ACC112 (cell line): ENCODE results near the gene CXCL6.

Source experiments
- H2AFZ ChIP-seq: fragments of 200-600 bp; sonication (generic); one replicate; pipeline ENCODE4 v1.6.0; 2017; ENCODE audit warnings: antibody characterized with exemption, low read length; ENCODE audit not compliant: unreplicated experiment
- H3K27ac ChIP-seq: fragments of 200-600 bp; sonication (generic); 2 replicates; pipeline ENCODE4 v1.5.1; 2014; ENCODE audit warnings: low read depth, mild to moderate bottlenecking, antibody characterized with exemption, low read length, moderate library complexity
- H3K27me3 ChIP-seq: fragments of 200-600 bp; sonication (generic); 2 replicates; pipeline ENCODE4 v1.6.1; 2014; ENCODE audit warnings: mild to moderate bottlenecking, antibody characterized with exemption, low read length, moderate library complexity, mixed read lengths; ENCODE audit not compliant: insufficient read depth
- H3K36me3 ChIP-seq: fragments of 200-600 bp; sonication (generic); 2 replicates; pipeline ENCODE4 v1.6.1; 2016; ENCODE audit warnings: mild to moderate bottlenecking, antibody characterized with exemption, low read length, moderate library complexity, mixed read lengths; ENCODE audit not compliant: insufficient read depth
- H3K4me1 ChIP-seq: fragments of 200-600 bp; sonication (generic); one replicate; pipeline ENCODE4 v1.6.1; 2016; ENCODE audit warnings: low read length, mixed read lengths; ENCODE audit not compliant: insufficient read depth, unreplicated experiment, control insufficient read depth
- H3K4me3 ChIP-seq: fragments of 200-600 bp; sonication (generic); 2 replicates; pipeline ENCODE4 v1.5.1; 2014; ENCODE audit warnings: mild to moderate bottlenecking, low read depth, low read length
- H3K79me2 ChIP-seq: fragments of 200-600 bp; sonication (generic); one replicate; pipeline ENCODE4 v1.6.0; 2016; ENCODE audit warnings: low read length; ENCODE audit not compliant: control insufficient read depth, unreplicated experiment, insufficient read depth

The CXCL6 gene

DNA sequence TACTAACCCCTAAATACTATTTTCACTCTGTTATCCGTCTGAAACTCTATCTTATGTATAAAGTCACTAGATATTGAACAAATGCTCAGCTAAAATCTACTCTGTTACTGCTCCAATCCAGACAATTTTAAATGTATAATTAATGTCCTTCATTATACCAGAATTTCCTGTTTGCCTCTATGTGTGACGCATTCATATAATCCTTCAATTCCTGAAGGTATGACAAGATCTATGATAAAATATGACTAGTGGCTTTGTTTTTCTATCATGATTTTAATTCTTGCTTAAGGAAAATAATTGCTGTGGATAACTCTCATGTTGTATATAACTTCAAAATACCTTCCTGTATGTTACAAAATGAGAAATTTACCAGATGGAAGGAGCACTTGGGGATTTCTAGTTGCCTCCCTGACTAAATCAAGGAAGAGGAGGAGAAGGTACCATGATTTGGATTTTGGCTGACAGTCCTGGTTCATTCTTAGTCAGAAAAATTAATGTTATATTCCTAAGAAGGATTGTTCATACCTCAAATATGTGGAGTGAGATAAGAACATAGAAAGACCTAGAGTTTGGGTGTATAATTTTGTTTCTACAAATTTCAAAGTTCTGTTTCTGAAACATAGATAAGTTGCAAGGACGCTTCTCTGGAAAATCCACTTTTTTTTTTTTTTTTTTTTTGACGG is 4.9 kb downstream of the CXCL6 start:
- H2AFZ ChIP-seq, result no peak overlapping the region
- no peaks in the 10 kb centered on the region for H3K27me3 ChIP-seq
- H3K36me3 ChIP-seq, result no peaks in the 10 kb centered on the region
- H3K4me3 ChIP-seq, result no peak overlapping the region
- H3K27ac ChIP-seq, result peak overlapping the region; percentile 58
- peaks cover 3% of the 10 kb centered on the region for H3K79me2 ChIP-seq
- H3K4me1 ChIP-seq, result peaks cover 43% of the 10 kb centered on the region

DNA sequence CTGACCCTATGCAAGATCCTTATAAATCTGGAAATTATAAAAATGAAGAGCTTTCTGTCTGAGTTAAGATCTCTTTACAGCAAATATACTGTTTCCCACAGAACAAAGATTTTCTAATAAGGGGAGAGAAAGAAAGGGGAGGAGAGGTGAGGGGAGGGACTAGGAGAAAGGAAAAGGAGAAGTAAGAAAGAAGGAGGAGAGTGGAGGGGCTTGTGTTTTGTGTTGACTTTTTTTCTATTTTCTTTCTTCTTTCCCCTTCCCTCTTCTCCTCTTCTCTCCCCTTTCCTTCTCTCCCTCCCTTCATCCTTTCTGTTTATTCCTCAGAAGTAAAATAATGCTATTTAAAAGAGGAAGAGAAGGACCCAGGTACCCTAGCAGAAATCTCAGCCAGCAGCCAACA is 6.2 kb downstream of the CXCL6 start:
- H3K79me2 ChIP-seq, result peaks cover 3% of the 10 kb centered on the region

DNA sequence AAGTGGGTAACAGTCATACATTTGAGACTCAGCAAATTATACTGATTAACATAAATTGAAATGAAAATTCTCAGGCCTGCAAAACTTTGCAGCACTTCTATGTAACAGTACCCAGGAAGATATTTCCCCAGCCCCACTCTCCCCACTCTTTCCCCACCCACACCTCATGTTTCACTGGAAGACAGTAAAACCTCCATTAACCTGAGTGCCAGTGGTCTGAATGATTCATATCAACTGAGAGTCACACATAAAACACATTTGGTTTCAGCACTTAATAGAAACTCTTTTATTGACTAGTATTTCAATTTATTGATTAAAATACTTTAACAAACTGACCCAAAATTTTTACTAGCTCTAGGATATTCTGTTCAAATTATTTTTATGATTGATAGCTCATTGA is 6.9 kb downstream of the CXCL6 start:
- H3K79me2 ChIP-seq, result peaks cover 3% of the 10 kb centered on the region
- no peaks in the 10 kb centered on the region for H3K36me3 ChIP-seq
- no peaks in the 10 kb centered on the region for H3K27me3 ChIP-seq
- peaks cover 35% of the 10 kb centered on the region for H3K4me1 ChIP-seq
- H3K4me3 ChIP-seq, result no peak overlapping the region
- no peak overlapping the region for H2AFZ ChIP-seq
- peak overlapping the region; percentile 77 for H3K27ac ChIP-seq

More for the DNA sequence above, 6.2 kb downstream of the CXCL6 start:
- H2AFZ ChIP-seq, result no peak overlapping the region
- H3K27me3 ChIP-seq, result no peaks in the 10 kb centered on the region
- H3K4me1 ChIP-seq, result peaks cover 38% of the 10 kb centered on the region
- H3K36me3 ChIP-seq, result no peaks in the 10 kb centered on the region
- peak overlapping the region; percentile 77; the same call in 1 of the 2 replicates for H3K27ac ChIP-seq
- H3K4me3 ChIP-seq, result no peak overlapping the region

DNA sequence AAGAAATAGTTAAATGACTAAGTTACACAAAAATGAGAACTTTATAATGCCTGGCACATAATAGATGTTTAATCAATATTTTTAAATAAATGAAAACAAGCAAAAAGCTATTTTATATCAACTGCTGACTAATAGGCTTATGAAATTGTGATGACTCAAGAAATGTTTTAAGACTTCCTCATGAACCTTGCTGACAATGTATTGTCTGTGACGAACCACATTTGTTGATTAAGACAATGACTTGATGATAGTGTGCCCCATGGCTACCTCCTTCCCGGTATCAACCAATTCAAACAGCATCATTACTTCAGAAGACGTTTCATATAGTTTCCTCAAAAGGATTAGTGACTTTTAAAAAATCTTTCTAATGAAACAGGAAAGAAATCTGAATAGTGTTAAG is 7.9 kb downstream of the CXCL6 start:
- Histone ChIP-seq H3K79me2 (no peaks in the 10 kb centered on the region), H3K4me1 (peaks cover 35% of the 10 kb centered on the region), H2AFZ (no peak overlapping the region), H3K36me3 (no peaks in the 10 kb centered on the region), H3K4me3 (no peak overlapping the region), H3K27me3 (no peaks in the 10 kb centered on the region), H3K27ac (peak overlapping the region; percentile 77)

DNA sequence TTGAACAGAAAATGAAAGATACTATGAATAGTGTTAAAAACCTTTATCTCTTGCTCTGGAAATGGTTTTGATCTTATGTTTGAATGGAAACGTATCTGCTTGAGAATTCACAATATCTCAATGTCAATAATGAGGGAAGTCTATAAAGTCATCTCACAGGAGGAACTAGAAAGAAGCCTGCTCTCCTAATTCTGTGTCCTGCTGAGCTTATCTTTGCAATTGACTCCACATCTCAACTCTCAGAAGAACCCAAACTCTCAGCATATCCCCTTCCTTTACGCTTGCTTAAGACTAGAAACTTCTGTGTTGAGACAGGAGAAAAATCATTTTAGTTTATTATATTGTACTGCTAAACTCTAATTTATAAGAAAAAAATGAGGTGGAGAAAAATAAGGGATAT is 8.3 kb downstream of the CXCL6 start:
- H2AFZ ChIP-seq, result no peak overlapping the region
- H3K4me3 ChIP-seq, result no peak overlapping the region
- no peaks in the 10 kb centered on the region for H3K27me3 ChIP-seq
- peaks cover 35% of the 10 kb centered on the region for H3K4me1 ChIP-seq
- H3K27ac ChIP-seq, result peak overlapping the region; percentile 77
- H3K36me3 ChIP-seq, result no peaks in the 10 kb centered on the region
- no peaks in the 10 kb centered on the region for H3K79me2 ChIP-seq

- no peak overlapping the region for H3K27ac ChIP-seq
- H2AFZ ChIP-seq, result no peak overlapping the region
- no peak overlapping the region for H3K4me3 ChIP-seq
- H3K27me3 ChIP-seq, result no peaks in the 10 kb centered on the region
- no peaks in the 10 kb centered on the region for H3K79me2 ChIP-seq
- H3K36me3 ChIP-seq, result no peaks in the 10 kb centered on the region
- peaks cover 23% of the 10 kb centered on the region for H3K4me1 ChIP-seq
Observed at GRCh38 chr4:73847526-73848182, 11.2 kb downstream of the CXCL6 start.

DNA sequence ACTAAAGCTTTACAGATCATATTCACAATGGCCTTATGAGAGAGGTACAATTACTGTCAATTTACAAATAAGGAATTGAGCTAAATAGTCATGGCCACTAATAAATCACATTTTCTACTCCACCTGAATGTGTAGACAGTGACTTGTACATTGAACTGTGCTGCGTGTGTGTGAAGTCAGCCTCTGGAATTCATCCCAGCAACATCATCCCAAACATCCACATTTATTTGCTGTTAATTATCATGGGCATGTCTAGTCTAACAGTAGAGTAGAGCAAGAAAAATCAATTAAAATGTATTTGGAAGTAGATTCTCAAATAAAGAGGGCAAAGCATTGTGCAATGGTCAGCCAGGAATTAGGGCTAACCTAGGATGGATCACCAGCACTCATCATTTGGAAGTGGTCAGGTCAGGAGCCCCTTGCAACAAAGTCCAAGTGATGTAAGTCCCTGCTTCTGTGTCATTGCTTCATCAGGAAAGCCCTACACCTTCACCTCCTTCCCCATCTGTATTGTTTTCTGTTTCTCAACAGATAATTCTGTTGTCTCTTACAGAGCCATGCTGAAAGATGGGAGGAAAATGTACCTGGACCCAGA is 11.8 kb downstream of the CXCL6 start:
- peaks cover 17% of the 10 kb centered on the region for H3K4me1 ChIP-seq
- no peaks in the 10 kb centered on the region for H3K36me3 ChIP-seq
- no peaks in the 10 kb centered on the region for H3K79me2 ChIP-seq
- H2AFZ ChIP-seq, result no peak overlapping the region
- no peaks in the 10 kb centered on the region for H3K27me3 ChIP-seq
- H3K4me3 ChIP-seq, result no peak overlapping the region
- no peak overlapping the region for H3K27ac ChIP-seq

- Histone ChIP-seq H3K4me1 (peaks cover 3% of the 10 kb centered on the region), H2AFZ (no peak overlapping the region), H3K79me2 (no peaks in the 10 kb centered on the region), H3K27ac (no peak overlapping the region), H3K27me3 (no peaks in the 10 kb centered on the region), H3K4me3 (no peak overlapping the region), H3K36me3 (no peaks in the 10 kb centered on the region)
Observed at GRCh38 chr4:73850261-73850970, 13.9 kb downstream of the CXCL6 start.

DNA sequence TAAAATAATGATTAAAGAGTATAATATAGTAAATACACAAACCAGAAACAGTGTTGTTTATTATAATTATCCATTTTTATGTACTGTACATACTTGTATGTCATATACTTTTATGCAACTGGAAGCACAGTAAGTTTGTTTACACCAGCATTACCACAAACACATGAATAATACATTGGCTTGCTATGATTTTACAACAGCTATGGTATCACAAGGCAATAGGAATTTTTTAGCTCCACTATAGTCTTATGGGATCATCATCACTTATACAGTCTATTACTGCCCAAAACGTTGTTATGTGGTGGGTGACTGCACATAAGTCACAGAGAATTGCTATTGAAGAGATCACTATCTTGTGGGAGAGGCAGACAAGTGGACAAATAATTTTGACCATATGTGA is 14.8 kb downstream of the CXCL6 start:
- no peaks in the 10 kb centered on the region for H3K79me2 ChIP-seq
- H3K27me3 ChIP-seq, result no peaks in the 10 kb centered on the region
- no peak overlapping the region for H3K4me3 ChIP-seq
- no peak overlapping the region for H3K27ac ChIP-seq
- peaks cover 12% of the 10 kb centered on the region for H3K4me1 ChIP-seq
- no peak overlapping the region for H2AFZ ChIP-seq
- H3K36me3 ChIP-seq, result no peaks in the 10 kb centered on the region

DNA sequence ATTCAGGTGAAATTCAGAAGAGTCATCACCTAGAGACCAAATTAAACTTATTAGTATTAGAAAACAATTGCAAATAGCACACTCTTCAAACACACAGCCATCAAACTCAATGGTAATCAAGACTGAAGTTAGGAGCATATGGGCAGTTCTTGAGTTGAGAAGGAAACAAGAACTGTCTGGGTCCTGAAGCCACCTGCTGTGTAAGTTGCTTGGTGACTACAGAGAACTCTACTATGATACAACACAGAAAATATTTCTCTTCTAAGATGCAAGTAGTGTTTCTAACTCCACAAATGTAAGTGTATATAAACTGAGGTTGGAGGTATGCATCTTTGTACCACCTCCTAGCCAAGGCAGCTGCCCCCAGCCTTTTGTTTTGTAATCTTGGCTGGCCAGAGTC is 16.3 kb downstream of the CXCL6 start:
- Histone ChIP-seq H3K79me2 (no peaks in the 10 kb centered on the region), H3K27me3 (no peaks in the 10 kb centered on the region), H2AFZ (no peak overlapping the region), H3K4me1 (peaks cover 18% of the 10 kb centered on the region), H3K36me3 (peaks cover 5% of the 10 kb centered on the region; the same call in 1 of the 2 replicates), H3K27ac (no peak overlapping the region), H3K4me3 (no peak overlapping the region)
